ENCODE measurements around the gene CFAP69. TPM values are rescaled to one million over a fixed set of nuclear protein-coding genes. Genes with fewer than 3 reads are reported as not detected.
"Not testable (repeated sequence)": the region's sequence is repeated elsewhere in the genome, so short reads cannot be mapped to it uniquely, and the experiment has no call there.

The CFAP69 gene
- total RNA-seq, 1 donor from 2014 or later: 3.6 TPM

- TF ChIP-seq CTCF (IDR thresholded peaks at IDR 0.05; ENCODE audit: insufficient read depth, low read length, poor library complexity, severe bottlenecking): no peak
- Histone ChIP-seq H3K27me3 (ENCODE audit: control insufficient read depth, insufficient read depth, low read length) (no peaks in the 10 kb centered on the region), H3K4me3 (ENCODE audit: low read depth, low read length) (no peak overlapping the region), H3K36me3 (ENCODE audit: control insufficient read depth, insufficient read depth, low read length) (no peaks in the 10 kb centered on the region)
- no peak for DNase-seq (ENCODE audit: low read depth)
Measured at GRCh38 chr7:90250601-90251303, 5.8 kb downstream of the CFAP69 start.

- DNase-seq (ENCODE audit: low read depth): no peak
- H3K27me3 ChIP-seq (ENCODE audit: control insufficient read depth, insufficient read depth, low read length): no peaks in the 10 kb centered on the region
- TF ChIP-seq CTCF (IDR thresholded peaks at IDR 0.05; ENCODE audit: insufficient read depth, low read length, poor library complexity, severe bottlenecking): no peak
- H3K4me3 ChIP-seq (ENCODE audit: low read depth, low read length): no peak overlapping the region
- no peaks in the 10 kb centered on the region for H3K36me3 ChIP-seq (ENCODE audit: control insufficient read depth, insufficient read depth, low read length)
Measured at GRCh38 chr7:90251304-90251635, 6.3 kb downstream of the CFAP69 start.

- DNase-seq (ENCODE audit: low read depth); H3K4me3 ChIP-seq (ENCODE audit: low read depth, low read length); H3K27me3 ChIP-seq (ENCODE audit: control insufficient read depth, insufficient read depth, low read length); H3K36me3 ChIP-seq (ENCODE audit: control insufficient read depth, insufficient read depth, low read length): not testable (repeated sequence)
Measured at GRCh38 chr7:90256011-90256410, 11.0 kb downstream of the CFAP69 start.

GRCh38 chr7:90256778-90257177, 11.8 kb downstream of the CFAP69 start:
- Histone ChIP-seq H3K4me3 (ENCODE audit: low read depth, low read length) (no peak overlapping the region), H3K27me3 (ENCODE audit: control insufficient read depth, insufficient read depth, low read length) (no peaks in the 10 kb centered on the region), H3K36me3 (ENCODE audit: control insufficient read depth, insufficient read depth, low read length) (no peaks in the 10 kb centered on the region)
- no peak for DNase-seq (ENCODE audit: low read depth)
- no peak for TF ChIP-seq CTCF (IDR thresholded peaks at IDR 0.05; ENCODE audit: insufficient read depth, low read length, poor library complexity, severe bottlenecking)

GRCh38 chr7:90261441-90261840, 16.5 kb downstream of the CFAP69 start:
- H3K27me3 ChIP-seq (ENCODE audit: control insufficient read depth, insufficient read depth, low read length): no peaks in the 10 kb centered on the region
- DNase-seq (ENCODE audit: low read depth): no peak
- no peaks in the 10 kb centered on the region for H3K36me3 ChIP-seq (ENCODE audit: control insufficient read depth, insufficient read depth, low read length)
- no peak for TF ChIP-seq CTCF (IDR thresholded peaks at IDR 0.05; ENCODE audit: insufficient read depth, low read length, poor library complexity, severe bottlenecking)
- H3K4me3 ChIP-seq (ENCODE audit: low read depth, low read length): no peak overlapping the region

- peak; percentile 34 for TF ChIP-seq CTCF (IDR thresholded peaks at IDR 0.05; ENCODE audit: insufficient read depth, low read length, poor library complexity, severe bottlenecking)
- Histone ChIP-seq H3K27me3 (ENCODE audit: control insufficient read depth, insufficient read depth, low read length) (no peaks in the 10 kb centered on the region), H3K36me3 (ENCODE audit: control insufficient read depth, insufficient read depth, low read length) (no peaks in the 10 kb centered on the region), H3K4me3 (ENCODE audit: low read depth, low read length) (no peak overlapping the region)
- no peak for DNase-seq (ENCODE audit: low read depth)
Measured at GRCh38 chr7:90262438-90262837, 17.5 kb downstream of the CFAP69 start.
